Keratinocyte (primary cell): ENCODE measurements around the gene PCDHGB6.
"Not testable (repeated sequence)": the region's sequence is repeated elsewhere in the genome, so short reads cannot be mapped to it uniquely, and the experiment has no call there.

Experiments
- CTCF ChIP-seq, 3 experiments: IDR thresholded peaks in 1 of 3; conservative IDR thresholded peaks in 1 of 3; optimal IDR thresholded peaks in 1 of 3; 2 replicates in 2 of 3; 3 replicates in 1 of 3; pipeline versions ENCODE3 to v1.5.1; 2011; ENCODE audit warnings: low read length in 3 of 3, mild to moderate bottlenecking in 3 of 3, moderate library complexity in 2 of 3, control low read depth in 1 of 3, inconsistent platforms in 1 of 3; ENCODE audit not compliant: insufficient read depth in 2 of 3; ENCODE audit errors: extremely low read depth in 1 of 3
- EZH2 ChIP-seq: IDR thresholded peaks from one replicate; pipeline ENCODE4 v1.6.1; 2012; ENCODE audit warnings: inconsistent platforms, mild to moderate bottlenecking, low read length, moderate library complexity

GRCh38 chr5:141394401-141395187 is 13.2 kb upstream of the PCDHGB6 start:
- not testable (repeated sequence) for TF ChIP-seq CTCF (optimal IDR thresholded peaks at IDR 0.05 in 1 of 3, IDR thresholded peaks at IDR 0.05 in 1 of 3, conservative IDR thresholded peaks at IDR 0.05 in 1 of 3; ENCODE audit: extremely low read depth in 1 of 3, insufficient read depth in 2 of 3, low read length in 3 of 3); EZH2
